T-helper 2 cell treated with Interferon-gamma antibody and Interleukin-4, amounts not matched to agents 5 μg/mL and 100 μg/mL, for 36 hours (primary cell): ENCODE results near the gene TKT.
A peak's percentile ranks its signal among the peaks of the same experiment; 100 is the strongest.
"Not testable (repeated sequence)": the region's sequence is repeated elsewhere in the genome, so short reads cannot be mapped to it uniquely, and the experiment has no call there.

ENCODE experiments used
- DNase-seq: peaks from one replicate; pipeline ENCODE4 v3.0.0; 2021; ENCODE audit warnings: low spot score
- H3K27ac Mint-ChIP-seq: one replicate; pipeline ENCODE4 v1.8.0; 2021; ENCODE audit warnings: mild to moderate bottlenecking, mixed read lengths
- H3K27me3 Mint-ChIP-seq: one replicate; pipeline ENCODE4 v1.8.0; 2021; ENCODE audit warnings: low read depth, mixed read lengths
- H3K36me3 Mint-ChIP-seq: one replicate; pipeline ENCODE4 v1.8.0; 2021; ENCODE audit warnings: low read depth, mixed read lengths
- H3K4me1 Mint-ChIP-seq: one replicate; pipeline ENCODE4 v1.8.0; 2021; ENCODE audit warnings: low read depth, mixed read lengths
- H3K4me3 Mint-ChIP-seq: one replicate; pipeline ENCODE4 v1.8.0; 2022; ENCODE audit warnings: mild to moderate bottlenecking, moderate library complexity, mixed read lengths
- H3K9me3 Mint-ChIP-seq: one replicate; pipeline ENCODE4 v1.8.0; 2021; ENCODE audit warnings: mixed read lengths

Gene TKT, protein sequence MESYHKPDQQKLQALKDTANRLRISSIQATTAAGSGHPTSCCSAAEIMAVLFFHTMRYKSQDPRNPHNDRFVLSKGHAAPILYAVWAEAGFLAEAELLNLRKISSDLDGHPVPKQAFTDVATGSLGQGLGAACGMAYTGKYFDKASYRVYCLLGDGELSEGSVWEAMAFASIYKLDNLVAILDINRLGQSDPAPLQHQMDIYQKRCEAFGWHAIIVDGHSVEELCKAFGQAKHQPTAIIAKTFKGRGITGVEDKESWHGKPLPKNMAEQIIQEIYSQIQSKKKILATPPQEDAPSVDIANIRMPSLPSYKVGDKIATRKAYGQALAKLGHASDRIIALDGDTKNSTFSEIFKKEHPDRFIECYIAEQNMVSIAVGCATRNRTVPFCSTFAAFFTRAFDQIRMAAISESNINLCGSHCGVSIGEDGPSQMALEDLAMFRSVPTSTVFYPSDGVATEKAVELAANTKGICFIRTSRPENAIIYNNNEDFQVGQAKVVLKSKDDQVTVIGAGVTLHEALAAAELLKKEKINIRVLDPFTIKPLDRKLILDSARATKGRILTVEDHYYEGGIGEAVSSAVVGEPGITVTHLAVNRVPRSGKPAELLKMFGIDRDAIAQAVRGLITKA

DNA sequence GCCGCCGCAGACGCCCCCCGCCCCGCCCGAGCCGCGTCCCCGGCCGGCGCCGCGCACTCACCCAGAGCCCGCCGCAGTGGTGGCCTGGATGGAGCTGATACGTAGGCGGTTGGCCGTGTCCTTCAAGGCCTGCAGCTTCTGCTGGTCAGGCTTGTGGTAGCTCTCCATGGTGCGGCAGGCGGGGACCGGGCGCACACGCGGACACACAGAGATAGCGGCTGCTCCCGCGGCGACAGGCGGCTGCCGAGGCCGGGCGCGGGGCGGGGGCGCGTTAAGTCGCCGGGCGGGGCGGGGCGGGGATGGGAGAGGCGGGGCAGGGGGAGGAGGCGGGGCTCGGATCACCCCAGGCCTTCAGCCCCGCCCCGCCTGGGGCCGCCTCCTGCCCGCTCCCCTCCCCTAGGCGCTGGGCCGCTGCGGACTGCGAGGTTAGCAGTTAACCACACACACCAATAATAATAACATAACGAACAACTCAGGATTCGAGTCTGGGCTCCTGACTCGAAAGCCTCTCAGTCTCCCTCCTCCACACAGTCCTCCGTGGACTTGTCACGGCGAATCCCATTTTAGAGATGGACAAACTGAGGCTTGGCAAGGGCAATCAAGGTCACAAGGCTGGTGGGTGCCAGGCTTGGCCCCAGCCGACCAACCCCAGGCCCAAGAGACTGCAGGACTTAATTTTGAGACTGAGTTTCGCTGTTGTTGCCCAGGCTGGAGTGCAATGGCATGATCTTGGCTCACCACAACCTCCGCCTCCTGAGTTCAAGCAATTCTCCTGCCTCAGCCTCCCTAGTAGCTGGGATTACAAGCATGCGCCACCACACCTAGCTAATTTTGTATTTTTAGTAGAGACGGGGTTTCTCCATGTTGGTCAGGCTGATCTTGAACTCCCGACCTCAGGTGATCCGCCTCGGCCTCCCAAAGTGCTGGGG lies at the start of gene TKT:
TKT (minus strand) TSS at position 248 of the 929 bp plus-strand sequence; CDS start at position 168, 80 bp downstream.
- H3K27me3 Mint-ChIP-seq: peaks cover 3% of the 10 kb centered on the region
- peaks cover 32% of the 10 kb centered on the region for H3K4me1 Mint-ChIP-seq
- H3K27ac Mint-ChIP-seq: peak within 1 kb of the TSS; percentile 82
- DNase-seq: peak; percentile 82
- H3K4me3 Mint-ChIP-seq: peak within 1 kb of the TSS; percentile 94
- peaks cover 10% of the 10 kb centered on the region for H3K36me3 Mint-ChIP-seq
- no peaks in the 10 kb centered on the region for H3K9me3 Mint-ChIP-seq

DNA sequence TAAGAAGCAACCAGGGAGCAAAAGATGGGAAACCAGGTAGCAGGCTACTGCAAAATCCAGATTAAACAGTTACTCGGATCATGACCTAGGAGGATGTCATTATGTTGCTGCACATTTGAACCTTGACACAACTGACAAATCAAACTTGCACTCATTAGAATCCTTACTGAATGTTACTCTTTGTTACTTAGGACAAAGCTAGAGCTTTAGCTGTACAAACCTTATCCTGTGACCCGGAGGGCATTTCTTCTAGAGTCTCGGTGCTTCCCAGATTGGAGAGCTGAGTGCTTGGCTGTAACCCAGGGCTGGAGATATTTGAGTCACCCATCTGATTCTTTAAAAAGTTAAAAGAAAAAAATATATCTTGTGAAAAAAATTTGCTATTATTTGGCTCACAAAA lies 48.1 kb upstream of the TKT start:
- Mint-ChIP-seq H3K36me3 (peaks cover 27% of the 10 kb centered on the region), H3K27ac (no peak overlapping the region)

DNA sequence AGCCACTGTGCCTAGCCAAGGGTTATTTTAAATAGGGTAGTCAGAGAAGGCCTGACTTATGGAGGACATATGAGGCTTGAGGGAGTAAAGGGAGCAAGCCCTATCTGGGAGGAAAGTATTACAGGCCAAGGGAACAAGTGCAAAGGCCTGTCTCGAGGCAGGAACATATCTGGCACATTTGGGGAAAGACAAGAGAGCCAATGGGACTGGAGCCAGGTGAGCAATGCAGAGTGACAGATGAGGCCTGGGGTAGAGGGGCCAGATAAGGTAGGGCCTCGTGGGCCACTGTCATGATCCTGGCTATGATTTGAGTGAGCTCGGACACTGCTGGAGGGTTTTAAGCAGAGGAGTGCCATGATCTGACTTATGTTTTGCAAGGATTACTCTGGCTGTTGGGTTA lies 47.7 kb upstream of the TKT start:
- Mint-ChIP-seq H3K27ac (no peak overlapping the region), H3K4me3 (no peak overlapping the region), H3K9me3 (no peaks in the 10 kb centered on the region), H3K27me3 (no peaks in the 10 kb centered on the region), H3K36me3 (peaks cover 24% of the 10 kb centered on the region), H3K4me1 (peaks cover 4% of the 10 kb centered on the region)
- DNase-seq: no peak

More for the DNA sequence above, 48.1 kb upstream of the TKT start:
- Mint-ChIP-seq H3K4me3 (no peak overlapping the region), H3K4me1 (peaks cover 4% of the 10 kb centered on the region), H3K9me3 (no peaks in the 10 kb centered on the region), H3K27me3 (no peaks in the 10 kb centered on the region)
- DNase-seq: no peak

DNA sequence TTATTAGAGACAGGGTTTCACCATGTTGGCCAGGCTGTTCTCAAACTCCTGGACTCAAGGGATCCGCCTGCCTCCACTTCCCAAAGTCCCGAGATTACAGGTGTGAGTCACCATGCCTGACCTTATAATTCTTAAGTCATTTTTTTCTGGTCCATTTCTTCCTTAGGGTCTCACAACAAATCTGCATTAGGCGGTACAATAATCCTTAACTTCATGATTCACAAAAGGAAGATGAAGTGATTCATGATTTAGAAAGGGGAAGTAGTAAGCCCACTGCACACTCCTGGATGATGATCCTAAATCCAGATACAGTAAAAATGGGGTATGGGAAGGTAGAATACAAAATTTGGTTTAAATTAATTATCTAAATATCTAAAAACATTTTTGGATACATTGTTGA lies 45.0 kb upstream of the TKT start:
- no peak overlapping the region for H3K27ac Mint-ChIP-seq

DNA sequence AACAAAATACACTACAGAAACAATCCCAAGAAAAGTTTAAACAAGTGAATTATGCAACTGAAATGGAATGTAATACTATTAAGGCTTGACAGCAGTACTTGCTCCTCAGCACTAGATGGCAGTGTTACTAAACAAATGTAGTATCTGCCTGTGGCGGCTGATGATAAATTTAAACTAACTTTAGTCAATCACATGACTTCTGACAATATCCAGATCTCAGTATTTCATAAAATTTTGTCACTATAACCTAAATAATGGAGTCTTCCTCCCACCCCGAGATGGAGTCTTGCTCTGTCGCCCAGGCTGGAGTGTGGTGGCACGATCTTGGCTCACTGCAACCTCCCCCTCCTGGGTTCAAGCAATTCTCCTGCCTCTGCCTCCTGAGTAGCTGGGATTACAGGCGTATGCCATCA lies 43.8 kb upstream of the TKT start:
- not testable (repeated sequence) for DNase-seq, H3K27me3 Mint-ChIP-seq, H3K9me3 Mint-ChIP-seq, H3K4me1 Mint-ChIP-seq, H3K4me3 Mint-ChIP-seq, H3K27ac Mint-ChIP-seq
- peaks cover 21% of the 10 kb centered on the region for H3K36me3 Mint-ChIP-seq

More for the DNA sequence above, 45.0 kb upstream of the TKT start:
- no peaks in the 10 kb centered on the region for H3K9me3 Mint-ChIP-seq
- DNase-seq: no peak
- peaks cover 4% of the 10 kb centered on the region for H3K4me1 Mint-ChIP-seq
- peaks cover 21% of the 10 kb centered on the region for H3K36me3 Mint-ChIP-seq
- H3K27me3 Mint-ChIP-seq: no peaks in the 10 kb centered on the region
- H3K4me3 Mint-ChIP-seq: no peak overlapping the region

DNA sequence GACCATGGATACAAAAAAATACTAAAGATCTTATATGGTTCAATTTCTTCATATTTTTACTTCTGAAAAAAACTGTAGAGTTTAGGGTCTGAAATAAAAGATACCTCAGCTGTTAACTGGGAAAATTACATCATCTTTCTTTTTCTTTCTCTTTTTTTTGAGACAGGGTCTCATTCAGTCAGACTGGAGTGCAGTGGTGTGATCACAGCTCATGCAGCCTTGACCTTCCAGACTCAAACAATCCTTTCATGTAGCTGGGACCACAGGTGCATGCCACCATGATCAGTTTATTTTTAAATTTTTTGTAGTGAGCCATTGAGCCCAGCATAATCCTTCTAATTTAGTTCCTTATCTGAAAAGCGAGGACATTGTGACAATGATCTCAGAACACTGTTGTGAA lies 39.6 kb upstream of the TKT start:
- H3K27me3 Mint-ChIP-seq: no peaks in the 10 kb centered on the region
- H3K36me3 Mint-ChIP-seq: peaks cover 11% of the 10 kb centered on the region
- no peak for DNase-seq
- no peak overlapping the region for H3K4me3 Mint-ChIP-seq
- no peak overlapping the region for H3K27ac Mint-ChIP-seq
- H3K4me1 Mint-ChIP-seq: peaks cover 4% of the 10 kb centered on the region
- H3K9me3 Mint-ChIP-seq: no peaks in the 10 kb centered on the region

DNA sequence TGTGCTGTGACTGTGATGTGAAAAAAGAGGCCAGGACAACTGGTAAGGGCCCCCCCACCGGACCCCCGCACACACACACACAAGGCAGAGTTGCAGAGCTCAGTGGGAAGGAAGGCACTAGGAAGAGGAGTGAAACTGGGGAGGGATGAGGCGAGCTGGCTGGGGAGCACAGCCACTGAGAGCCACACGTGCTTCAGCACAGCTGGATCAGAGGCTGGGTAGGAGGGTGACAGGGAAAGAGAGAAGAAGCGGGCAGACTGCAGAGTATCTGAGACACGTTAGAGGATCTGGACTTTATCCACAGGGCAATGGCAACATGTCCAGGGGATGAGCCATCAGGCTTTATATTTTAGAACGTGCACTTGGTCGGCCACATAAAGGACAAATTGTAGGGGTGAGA lies 38.0 kb upstream of the TKT start:
- no peak for DNase-seq
- no peaks in the 10 kb centered on the region for H3K9me3 Mint-ChIP-seq
- H3K4me1 Mint-ChIP-seq: no peaks in the 10 kb centered on the region
- H3K27ac Mint-ChIP-seq: peak overlapping the region; percentile 18
- H3K4me3 Mint-ChIP-seq: no peak overlapping the region
- H3K27me3 Mint-ChIP-seq: no peaks in the 10 kb centered on the region
- H3K36me3 Mint-ChIP-seq: peaks cover 6% of the 10 kb centered on the region

DNA sequence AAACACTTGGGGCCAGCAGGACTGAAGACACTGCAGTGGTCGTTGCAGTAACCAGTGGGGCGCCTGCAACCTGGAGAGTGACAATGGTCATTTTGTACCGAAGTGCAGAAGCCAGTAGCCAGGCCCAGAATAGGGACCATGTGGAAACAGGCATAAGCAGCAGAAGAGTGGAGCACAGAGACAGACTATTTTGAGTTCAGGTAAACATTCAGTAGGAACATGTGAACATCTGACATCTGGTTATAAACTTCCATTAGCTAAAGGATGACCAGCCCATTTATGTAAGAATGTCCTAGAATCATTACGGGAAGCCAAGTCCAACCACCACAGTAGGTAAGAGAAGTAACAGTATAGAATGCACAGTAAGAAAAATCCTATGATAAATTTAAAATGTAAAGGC lies 32.4 kb upstream of the TKT start:
- no peaks in the 10 kb centered on the region for H3K27me3 Mint-ChIP-seq
- DNase-seq: no peak
- no peaks in the 10 kb centered on the region for H3K9me3 Mint-ChIP-seq
- H3K4me3 Mint-ChIP-seq: no peak overlapping the region
- peaks cover 23% of the 10 kb centered on the region for H3K36me3 Mint-ChIP-seq
- H3K27ac Mint-ChIP-seq: no peak overlapping the region
- H3K4me1 Mint-ChIP-seq: no peaks in the 10 kb centered on the region

DNA sequence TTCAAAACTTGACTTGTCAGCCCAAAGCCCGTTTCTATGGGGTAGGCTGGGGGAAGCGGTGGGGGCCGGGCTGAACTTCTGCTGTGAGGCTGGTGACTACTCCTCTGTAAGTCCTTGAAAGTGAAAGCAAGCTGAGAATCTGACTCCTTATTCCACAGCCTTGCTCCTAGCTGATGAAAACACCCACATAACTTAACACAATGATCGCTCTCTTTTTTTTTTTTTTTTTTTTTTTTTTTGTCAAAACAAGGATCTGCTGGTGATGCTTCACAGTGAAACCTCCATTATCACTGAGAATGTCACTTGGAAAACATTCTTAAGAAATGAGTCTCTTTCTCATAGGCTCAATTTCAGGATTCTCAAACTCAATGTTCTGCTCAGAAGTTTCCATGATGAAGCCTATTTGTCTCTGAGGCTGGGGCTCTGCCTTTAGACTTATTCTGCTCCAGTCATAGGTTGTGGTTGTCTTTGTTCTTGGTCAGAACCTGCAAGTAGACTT lies 31.4 kb upstream of the TKT start:
- Mint-ChIP-seq H3K27ac (peak overlapping the region; percentile 20), H3K4me1 (no peaks in the 10 kb centered on the region), H3K36me3 (peaks cover 26% of the 10 kb centered on the region), H3K4me3 (no peak overlapping the region), H3K27me3 (no peaks in the 10 kb centered on the region), H3K9me3 (no peaks in the 10 kb centered on the region)
- DNase-seq: no peak

DNA sequence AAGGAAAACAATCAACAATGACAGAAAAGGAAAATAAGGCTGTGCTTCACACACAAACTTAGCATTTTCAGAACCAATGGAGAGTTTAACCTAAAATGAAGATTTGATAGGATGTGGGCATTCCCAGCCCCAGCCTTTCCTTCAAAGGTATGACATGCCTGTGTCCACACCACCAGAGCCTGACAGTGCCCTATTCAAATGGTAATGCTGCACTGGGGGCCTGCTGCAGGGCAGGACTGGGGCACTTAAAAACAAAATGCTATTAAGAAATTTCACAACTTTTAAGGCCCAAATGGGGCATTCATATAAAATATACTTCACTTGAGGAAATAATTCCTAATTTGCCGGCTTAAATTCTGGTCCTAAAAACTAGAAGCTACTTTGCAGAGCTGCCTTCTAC lies 30.9 kb upstream of the TKT start:
- Mint-ChIP-seq H3K4me1 (no peaks in the 10 kb centered on the region), H3K27me3 (no peaks in the 10 kb centered on the region), H3K36me3 (peaks cover 24% of the 10 kb centered on the region), H3K27ac (no peak overlapping the region), H3K9me3 (no peaks in the 10 kb centered on the region), H3K4me3 (no peak overlapping the region)
- no peak for DNase-seq

DNA sequence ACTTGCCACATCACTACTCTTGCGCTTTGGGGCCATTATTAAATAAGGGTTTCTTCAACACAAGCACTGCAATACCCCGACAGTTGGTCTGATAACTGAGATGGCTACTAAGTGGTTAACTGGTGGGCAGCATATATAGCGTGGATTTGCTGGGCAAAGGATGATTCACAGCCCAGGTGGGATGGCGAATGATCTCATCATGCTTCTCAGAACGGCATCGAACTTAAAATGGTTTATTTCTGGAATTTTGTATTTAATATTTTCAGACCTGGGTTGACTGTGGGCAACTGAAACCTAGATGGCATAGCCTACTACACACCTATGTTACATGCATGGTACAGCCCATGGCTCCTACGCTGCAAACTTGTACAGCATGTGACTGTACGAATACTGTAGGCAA lies 26.8 kb upstream of the TKT start:
- Mint-ChIP-seq H3K4me1 (no peaks in the 10 kb centered on the region), H3K4me3 (no peak overlapping the region), H3K36me3 (peaks cover 20% of the 10 kb centered on the region), H3K9me3 (no peaks in the 10 kb centered on the region), H3K27me3 (no peaks in the 10 kb centered on the region), H3K27ac (no peak overlapping the region)
- DNase-seq: no peak

DNA sequence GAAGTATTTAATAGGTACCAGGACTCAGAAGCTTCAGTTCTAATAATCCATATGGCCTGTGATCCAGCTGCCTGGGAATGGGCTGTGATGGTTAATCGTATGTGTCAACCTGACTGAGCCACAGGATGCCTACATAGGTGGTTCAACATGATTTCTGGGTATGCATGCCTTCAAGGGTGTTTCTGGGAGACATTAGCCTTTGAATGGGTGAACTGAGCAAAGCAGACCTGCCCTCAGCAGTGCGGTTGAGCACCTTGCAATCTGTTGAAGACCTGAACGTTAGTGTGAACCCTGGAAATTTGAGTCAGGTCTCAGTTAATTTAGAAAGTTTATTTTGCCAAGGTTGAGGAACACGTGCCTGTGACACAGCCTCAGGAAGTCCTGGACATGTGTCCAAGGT lies 22.8 kb upstream of the TKT start:
- Mint-ChIP-seq H3K4me1 (peaks cover 7% of the 10 kb centered on the region), H3K27me3 (peaks cover 2% of the 10 kb centered on the region), H3K9me3 (no peaks in the 10 kb centered on the region), H3K4me3 (no peak overlapping the region), H3K36me3 (peaks cover 6% of the 10 kb centered on the region), H3K27ac (no peak overlapping the region)
- DNase-seq: no peak

DNA sequence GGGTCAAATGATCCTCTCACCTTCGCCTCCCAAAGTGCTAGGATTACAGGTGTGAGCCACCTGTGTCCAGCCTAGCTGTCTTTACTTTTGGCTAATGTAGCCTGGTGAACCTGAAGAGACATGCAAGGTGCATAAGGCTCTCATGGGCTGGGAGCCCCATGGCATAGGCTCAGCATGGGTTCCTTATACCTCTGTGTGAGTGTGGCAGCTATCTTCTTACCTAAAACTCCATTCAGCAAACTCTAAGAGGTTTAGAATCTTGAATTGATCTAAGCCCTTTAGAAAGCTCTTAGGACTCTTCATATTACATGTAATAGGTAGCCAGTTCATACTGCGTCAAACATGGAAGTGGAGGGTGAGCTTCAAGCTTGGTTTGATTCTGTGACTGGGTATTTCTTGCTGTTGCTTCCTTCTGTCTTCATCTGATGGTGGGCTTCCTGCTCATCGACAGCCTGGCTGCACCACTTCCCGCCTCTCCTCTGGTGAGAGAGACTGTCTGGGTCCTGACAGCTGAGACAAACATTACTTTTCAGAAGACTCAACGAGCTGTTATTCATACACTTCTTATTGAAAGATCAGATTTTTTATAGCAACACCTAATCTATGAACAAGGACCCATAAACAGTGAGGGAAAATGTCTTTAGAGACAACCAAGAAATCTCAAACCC lies 19.2 kb upstream of the TKT start:
- H3K4me3 Mint-ChIP-seq: peak overlapping the region; percentile 60

More for the DNA sequence above, 19.2 kb upstream of the TKT start:
- peaks cover 20% of the 10 kb centered on the region for H3K4me1 Mint-ChIP-seq
- H3K27me3 Mint-ChIP-seq: peaks cover 2% of the 10 kb centered on the region
- H3K27ac Mint-ChIP-seq: peak overlapping the region; percentile 87
- H3K36me3 Mint-ChIP-seq: no peaks in the 10 kb centered on the region
- H3K9me3 Mint-ChIP-seq: no peaks in the 10 kb centered on the region
- DNase-seq: no peak
